Measurements from ENCODE around the gene ERICH4.

DNA sequence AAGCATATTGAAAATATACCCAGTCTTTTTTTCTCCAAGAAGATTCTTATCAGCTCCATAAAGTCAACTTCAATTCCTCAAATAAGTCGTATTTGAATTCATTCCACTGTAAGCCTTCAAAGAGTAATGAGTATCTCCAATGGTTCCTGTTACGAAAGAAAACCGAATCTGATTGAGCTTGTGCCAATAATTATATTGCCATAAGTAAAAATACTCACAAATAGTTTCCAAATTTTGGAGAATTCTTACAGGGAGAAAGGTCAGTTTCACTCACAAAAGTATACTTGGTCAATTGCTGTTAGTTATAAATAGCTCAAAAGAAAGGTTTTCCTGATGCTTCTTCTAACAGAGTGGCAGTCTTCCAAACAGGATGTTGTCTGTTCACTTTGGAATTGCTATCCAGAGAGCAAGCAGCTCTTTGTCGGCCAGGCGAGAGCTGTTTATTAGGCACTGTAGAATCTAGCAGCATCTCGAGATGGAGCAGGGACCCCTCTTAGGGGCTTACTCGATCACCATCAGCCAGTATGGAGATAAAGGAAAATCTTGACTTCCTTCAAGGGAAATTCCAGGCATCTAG is 13.5 kb downstream of the ERICH4 start:
- no peak for TF ChIP-seq CTCF (IDR thresholded peaks at IDR 0.05 in 4 of 5, conservative IDR thresholded peaks at IDR 0.05 in 1 of 5)
- TF ChIP-seq POLR2A (IDR thresholded peaks at IDR 0.05), result no peak

All from gastrocnemius medialis (tissue), 4 donors.